Measurements from ENCODE around the gene ACSM4. TPM values are rescaled to one million over a fixed set of nuclear protein-coding genes. Genes with fewer than 3 reads are reported as not detected.

The ACSM4 gene
- total and polyA plus RNA-seq, 9 donors, result not detected

DNA sequence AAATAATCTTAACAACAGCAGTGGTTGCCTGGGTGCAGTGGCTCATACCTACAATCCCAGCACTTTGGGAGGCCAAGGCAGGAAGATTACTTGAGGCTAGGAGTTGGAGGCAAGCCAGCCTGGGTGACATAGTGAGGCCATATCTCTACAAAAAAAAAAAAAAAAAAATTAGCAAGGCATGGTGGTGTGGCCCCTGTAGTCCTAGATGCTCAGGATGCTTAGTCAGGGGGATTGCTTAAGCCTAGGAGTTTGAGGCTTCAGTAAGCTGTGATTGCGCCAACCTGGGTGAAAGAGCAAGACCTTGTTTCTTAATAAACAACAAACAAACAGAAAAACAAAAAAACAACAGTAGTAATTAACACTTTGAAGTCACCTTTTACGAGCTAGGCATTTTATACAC lies 642 bp upstream of the ACSM4 start:
- TF ChIP-seq, protein P1, sequence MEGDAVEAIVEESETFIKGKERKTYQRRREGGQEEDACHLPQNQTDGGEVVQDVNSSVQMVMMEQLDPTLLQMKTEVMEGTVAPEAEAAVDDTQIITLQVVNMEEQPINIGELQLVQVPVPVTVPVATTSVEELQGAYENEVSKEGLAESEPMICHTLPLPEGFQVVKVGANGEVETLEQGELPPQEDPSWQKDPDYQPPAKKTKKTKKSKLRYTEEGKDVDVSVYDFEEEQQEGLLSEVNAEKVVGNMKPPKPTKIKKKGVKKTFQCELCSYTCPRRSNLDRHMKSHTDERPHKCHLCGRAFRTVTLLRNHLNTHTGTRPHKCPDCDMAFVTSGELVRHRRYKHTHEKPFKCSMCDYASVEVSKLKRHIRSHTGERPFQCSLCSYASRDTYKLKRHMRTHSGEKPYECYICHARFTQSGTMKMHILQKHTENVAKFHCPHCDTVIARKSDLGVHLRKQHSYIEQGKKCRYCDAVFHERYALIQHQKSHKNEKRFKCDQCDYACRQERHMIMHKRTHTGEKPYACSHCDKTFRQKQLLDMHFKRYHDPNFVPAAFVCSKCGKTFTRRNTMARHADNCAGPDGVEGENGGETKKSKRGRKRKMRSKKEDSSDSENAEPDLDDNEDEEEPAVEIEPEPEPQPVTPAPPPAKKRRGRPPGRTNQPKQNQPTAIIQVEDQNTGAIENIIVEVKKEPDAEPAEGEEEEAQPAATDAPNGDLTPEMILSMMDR (IDR thresholded peaks at IDR 0.05), result no peak
- TF ChIP-seq POLR2A (IDR thresholded peaks at IDR 0.05), result no peak
- no peak for TF ChIP-seq EP300 (IDR thresholded peaks at IDR 0.05)
- no peak overlapping the region for H3K27ac ChIP-seq
- H3K36me3 ChIP-seq, result no peaks in the 10 kb centered on the region
- WGBS, 3 donors, result 81 to 85% (median 82%) methylated on average over 2 of the region's 2 CpGs
- H3K4me1 ChIP-seq (ENCODE audit: insufficient read depth), result no peaks in the 10 kb centered on the region
- H3K4me3 ChIP-seq, result no peak overlapping the region
- no peaks in the 10 kb centered on the region for H3K9me3 ChIP-seq
- H3K27me3 ChIP-seq, result no peaks in the 10 kb centered on the region
- intact Hi-C loops (cut with DNase I), result no loop called here
- no peak for DNase-seq

DNA sequence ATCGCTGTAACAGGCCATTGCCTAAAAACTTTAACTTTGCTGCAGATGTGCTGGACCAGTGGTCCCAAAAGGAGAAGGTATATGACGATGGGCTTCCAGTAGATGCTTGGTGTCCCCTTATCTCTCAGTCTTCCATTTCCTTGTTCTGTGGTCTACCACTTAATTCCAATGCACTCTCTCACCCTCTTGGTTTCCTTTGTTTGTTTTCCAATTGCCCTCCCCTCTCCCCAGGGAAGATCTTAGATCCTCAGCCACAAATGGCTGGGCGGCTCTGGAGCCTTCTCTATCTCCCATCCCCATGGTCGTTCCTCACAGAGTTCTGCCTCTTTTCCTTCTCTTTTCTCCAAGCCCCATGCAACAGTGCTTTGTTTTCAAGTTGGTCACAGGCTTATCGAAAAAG lies 584 bp downstream of the ACSM4 start:
- H3K4me1 ChIP-seq (ENCODE audit: insufficient read depth), result no peaks in the 10 kb centered on the region
- DNase-seq, result no peak
- no peaks in the 10 kb centered on the region for H3K27me3 ChIP-seq
- TF ChIP-seq POLR2A (IDR thresholded peaks at IDR 0.05) (no peak), EP300 (IDR thresholded peaks at IDR 0.05) (no peak)
- TF ChIP-seq, protein P1 (IDR thresholded peaks at IDR 0.05), result no peak
- H3K9me3 ChIP-seq, result no peaks in the 10 kb centered on the region
- no peak overlapping the region for H3K27ac ChIP-seq
- WGBS, 3 donors, result 64 to 69% (median 67%) methylated on average over 5 of the region's 5 CpGs
- intact Hi-C loops (cut with DNase I), result no loop called here
- no peak overlapping the region for H3K4me3 ChIP-seq
- H3K36me3 ChIP-seq, result no peaks in the 10 kb centered on the region

GRCh38 chr12:7310070-7310469 lies 6.2 kb downstream of the ACSM4 start:
- WGBS, 3 donors, result 80 to 89% (median 83%) methylated on average over 4 of the region's 4 CpGs
- H3K4me3 ChIP-seq, result no peak overlapping the region
- no peaks in the 10 kb centered on the region for H3K4me1 ChIP-seq (ENCODE audit: insufficient read depth)
- DNase-seq, result no peak
- H3K27ac ChIP-seq, result no peak overlapping the region
- intact Hi-C loops (cut with DNase I), result no loop called here
- H3K27me3 ChIP-seq, result no peaks in the 10 kb centered on the region
- H3K9me3 ChIP-seq, result no peaks in the 10 kb centered on the region
- TF ChIP-seq POLR2A (IDR thresholded peaks at IDR 0.05) (no peak), EP300 (IDR thresholded peaks at IDR 0.05) (no peak)
- TF ChIP-seq, protein P1 (IDR thresholded peaks at IDR 0.05), result no peak
- H3K36me3 ChIP-seq, result no peaks in the 10 kb centered on the region

- intact Hi-C loops (cut with DNase I), result no loop called here
- 88 to 95% (median 92%) methylated on average over 2 of the region's 2 CpGs for WGBS, 3 donors
Observed at GRCh38 chr12:7319930-7320329, 16.1 kb downstream of the ACSM4 start.

GRCh38 chr12:7321624-7322023 lies 17.8 kb downstream of the ACSM4 start:
- no peak overlapping the region for H3K4me3 ChIP-seq
- no peaks in the 10 kb centered on the region for H3K9me3 ChIP-seq
- no peaks in the 10 kb centered on the region for H3K27me3 ChIP-seq
- DNase-seq, result no peak
- intact Hi-C loops (cut with DNase I), result no loop called here
- 60 to 81% (median 73%) methylated on average over 2 of the region's 2 CpGs for WGBS, 3 donors
- no peak overlapping the region for H3K27ac ChIP-seq
- TF ChIP-seq, protein P1 (IDR thresholded peaks at IDR 0.05), result no peak
- TF ChIP-seq POLR2A (IDR thresholded peaks at IDR 0.05) (no peak), EP300 (IDR thresholded peaks at IDR 0.05) (no peak)
- H3K36me3 ChIP-seq, result no peaks in the 10 kb centered on the region
- H3K4me1 ChIP-seq (ENCODE audit: insufficient read depth), result no peaks in the 10 kb centered on the region

More at GRCh38 chr12:7319930-7320329, 16.1 kb downstream of the ACSM4 start:
- Histone ChIP-seq H3K4me1 (ENCODE audit: insufficient read depth) (no peaks in the 10 kb centered on the region), H3K27ac (no peak overlapping the region), H3K4me3 (no peak overlapping the region), H3K36me3 (no peaks in the 10 kb centered on the region), H3K9me3 (no peaks in the 10 kb centered on the region), H3K27me3 (no peaks in the 10 kb centered on the region)
- DNase-seq, result no peak
- TF ChIP-seq POLR2A (IDR thresholded peaks at IDR 0.05) (no peak), EP300 (IDR thresholded peaks at IDR 0.05) (no peak)
